OCI-LY7 (cell line): ENCODE data around the gene LRRC8D. TPM values are rescaled to one million over a fixed set of nuclear protein-coding genes. Genes with fewer than 3 reads are reported as not detected.

Experiments used
- BruUV-seq: library from RNA; stranded (reverse); fragments of 400-500 nt; replicated peaks from 2 replicates; lab custom pipeline; 2021; lab: Mats Ljungman, UMichigan
- CTCF ChIA-PET: fragments of 300-600 bp; sonication (Branson Sonifier 250); formaldehyde crosslinking; loops from one replicate; lab custom pipeline; 2022; ENCODE audit warnings: antibody characterized with exemption; ENCODE audit not compliant: unreplicated experiment; lab: Charles Lee
- POLR2A ChIA-PET: fragments of 300-600 bp; sonication (Branson Sonifier 250); formaldehyde crosslinking; loops from one replicate; lab custom pipeline; 2022; ENCODE audit warnings: antibody characterized with exemption; lab: Charles Lee
- DNase-seq: peaks from one replicate; pipeline ENCODE4 v3.0.0-alpha.2; 2015; ENCODE audit warnings: low spot score
- H2AFZ ChIP-seq: fragments of 200-600 bp; sonication (generic), shearing (Covaris generic); 2 replicates; pipeline ENCODE4 v1.6.1; 2014; ENCODE audit warnings: mild to moderate bottlenecking, antibody characterized with exemption, low read length, moderate library complexity
- H3K27ac ChIP-seq: fragments of 200-600 bp; sonication (generic); 2 replicates; pipeline ENCODE4 v1.5.1; 2014; ENCODE audit warnings: mixed run types, low read depth, mild to moderate bottlenecking, moderate library complexity, low read length, inconsistent platforms; ENCODE audit not compliant: poor library complexity, severe bottlenecking
- H3K36me3 ChIP-seq: fragments of 200-600 bp; sonication (generic); 2 replicates; pipeline ENCODE4 v1.6.1; 2014; ENCODE audit warnings: mild to moderate bottlenecking, antibody characterized with exemption, low read length, moderate library complexity, mixed read lengths; ENCODE audit not compliant: insufficient read depth
- H3K4me1 ChIP-seq: fragments of 200-600 bp; sonication (generic); 2 replicates; pipeline ENCODE4 v1.5.1; 2014; ENCODE audit warnings: mild to moderate bottlenecking, low read length; ENCODE audit not compliant: insufficient read depth, poor library complexity, severe bottlenecking
- H3K4me2 ChIP-seq: fragments of 200-600 bp; sonication (generic); 2 replicates; pipeline ENCODE4 v1.6.1; 2014; ENCODE audit warnings: mild to moderate bottlenecking, low read length
- H3K4me3 ChIP-seq: fragments of 200-600 bp; sonication (generic); 2 replicates; pipeline ENCODE4 v1.5.1; 2014; ENCODE audit warnings: mild to moderate bottlenecking, low read depth, low read length; ENCODE audit not compliant: poor library complexity, severe bottlenecking
- H3K79me2 ChIP-seq: fragments of 200-600 bp; sonication (generic); 2 replicates; pipeline ENCODE4 v1.6.1; 2016; ENCODE audit warnings: low read depth, mild to moderate bottlenecking, low read length, moderate library complexity, mixed read lengths; ENCODE audit not compliant: insufficient read depth
- H3K9me2 ChIP-seq: fragments of 200-600 bp; sonication (generic); 2 replicates; pipeline ENCODE4 v1.6.1; 2016; ENCODE audit warnings: mild to moderate bottlenecking, low read length, mixed read lengths; ENCODE audit not compliant: insufficient read depth
- H3K9me3 ChIP-seq: fragments of 200-600 bp; sonication (generic); 2 replicates; pipeline ENCODE4 v1.6.1; 2014; ENCODE audit warnings: mild to moderate bottlenecking, mixed run types, low read length, mixed read lengths
- H4K20me1 ChIP-seq: fragments of 200-600 bp; sonication (generic); 2 replicates; pipeline ENCODE4 v1.6.1; 2014; ENCODE audit warnings: mild to moderate bottlenecking, antibody characterized with exemption, low read length, moderate library complexity, mixed read lengths; ENCODE audit not compliant: insufficient read depth
- CTCF ChIP-seq: fragments of 200-600 bp; sonication (generic); conservative IDR thresholded peaks from 2 replicates; pipeline ENCODE4 v1.5.1; 2014; ENCODE audit warnings: mild to moderate bottlenecking, antibody characterized with exemption, low read length, moderate library complexity, mixed read lengths
- EZH2phosphoT487 ChIP-seq: fragments of 200-600 bp; sonication (generic); IDR thresholded peaks from 2 replicates; pipeline ENCODE4 v1.6.1; 2018; ENCODE audit warnings: low read depth, borderline replicate concordance, mild to moderate bottlenecking, mixed run types, antibody characterized with exemption, low read length, moderate library complexity, mixed read lengths
- intact Hi-C: fragments of 100-400 bp; cut with micrococcal nuclease; formaldehyde crosslinking; loops from one replicate; pipeline ENCODE4 v1.10.0; 2022; ENCODE audit not compliant: unreplicated experiment
- total RNA-seq, 2 experiments: library from RNA; depleted of rRNA in 1 of 2; stranded (reverse); fragments of >200 nt in 1 of 2; shearing (Covaris generic) in 1 of 2; gene quantifications; 2 replicates each; pipeline ENCODE4 v1.2.3, GENCODE V29; 2014 to 2022

LRRC8D gene
- total RNA-seq, 2 experiments from 2014 or later, result 23.8 to 37.1 TPM

GRCh38 chr1:89855413-89856123, 34.7 kb downstream of the LRRC8D start:
- Histone ChIP-seq H3K4me1 (peaks cover 23% of the 10 kb centered on the region), H3K27ac (no peak overlapping the region), H3K36me3 (peaks cover 57% of the 10 kb centered on the region), H3K79me2 (peaks cover 30% of the 10 kb centered on the region; the same call in 1 of the 2 replicates), H3K9me3 (no peaks in the 10 kb centered on the region), H2AFZ (no peak overlapping the region), H3K4me2 (peak overlapping the region; percentile 48), H3K9me2 (no peaks in the 10 kb centered on the region), H3K4me3 (peak overlapping the region; percentile 12), H4K20me1 (no peaks in the 10 kb centered on the region; the same call in 1 of the 2 replicates)
- no TSS peak for BruUV-seq
- ChIA-PET POLR2A (interaction anchor here (0.8 to 1.0 kb wide), 4 partner anchors 10 to 89 kb away, joined by 3 to 4 read pairs (median 4); no protein-coding TSS in a partner anchor), CTCF (no interaction called here)
- no peak for DNase-seq
- intact Hi-C loops, result no loop called here
- TF ChIP-seq EZH2phosphoT487 (no peak), CTCF (no peak)

GRCh38 chr1:89863165-89863830, 42.5 kb downstream of the LRRC8D start:
- Histone ChIP-seq H3K4me3 (peak overlapping the region; percentile 27), H3K36me3 (peaks cover 54% of the 10 kb centered on the region), H3K4me2 (peak overlapping the region; percentile 76), H4K20me1 (no peaks in the 10 kb centered on the region), H3K79me2 (peaks cover 36% of the 10 kb centered on the region; the same call in 1 of the 2 replicates), H2AFZ (no peak overlapping the region), H3K4me1 (peaks cover 27% of the 10 kb centered on the region), H3K9me2 (no peaks in the 10 kb centered on the region), H3K9me3 (no peaks in the 10 kb centered on the region), H3K27ac (peak overlapping the region; percentile 30)
- DNase-seq, result peak; percentile 12
- POLR2A ChIA-PET, result interaction anchor here (0.7 to 1.3 kb wide), 4 partner anchors 13 to 28 kb away, joined by 3 to 6 read pairs (median 3); no protein-coding TSS in a partner anchor
- intact Hi-C loops, result no loop called here
- BruUV-seq, result no TSS peak
- CTCF ChIA-PET, result no interaction called here
- TF ChIP-seq EZH2phosphoT487, result no peak
- no peak for TF ChIP-seq CTCF
